ENCODE measurements around the gene GPC2. TPM values are rescaled to one million over a fixed set of nuclear protein-coding genes. Genes with fewer than 3 reads are reported as not detected.

The GPC2 gene
- total and polyA plus RNA-seq, 2 donors (not counting 3 experiments of a cell fraction or from before 2014, with no cell fraction given), result 9.2 to 17.5 TPM

GRCh38 chr7:100155553-100156317, 21.4 kb downstream of the GPC2 start:
- Histone ChIP-seq H3K4me1 (ENCODE audit: control insufficient read depth, extremely low read depth, insufficient read depth, low read length) (peaks cover 14% of the 10 kb centered on the region), H3K4me3 (replicated peaks in 1 of 3; ENCODE audit: insufficient read depth in 1 of 3, low read depth in 1 of 3, low read length in 3 of 3) (no peak overlapping the region), H3K9me3 (replicated peaks; ENCODE audit: control insufficient read depth, insufficient read depth, low read length) (no peaks in the 10 kb centered on the region), H3K9ac (replicated peaks; ENCODE audit: extremely low read depth, insufficient read depth, low read length) (no peak overlapping the region), H4K20me1 (replicated peaks; ENCODE audit: control insufficient read depth, extremely low read depth, insufficient read depth, low read length) (no peaks in the 10 kb centered on the region), H3K36me3 (ENCODE audit: control insufficient read depth in 2 of 2, extremely low read depth in 1 of 2, insufficient read depth in 2 of 2, low read length in 2 of 2) (peaks cover 0 to 17% of the 10 kb centered on the region in 2 experiments), H3K9me1 (replicated peaks; ENCODE audit: control insufficient read depth, extremely low read depth, insufficient read depth, low read length) (no peaks in the 10 kb centered on the region), H3K79me2 (ENCODE audit: control insufficient read depth, insufficient read depth, low read length) (no peaks in the 10 kb centered on the region), H3K27me3 (ENCODE audit: control insufficient read depth in 2 of 2, insufficient read depth in 2 of 2, low read length in 2 of 2) (no peaks in the 10 kb centered on the region), H3K27ac (ENCODE audit: insufficient read depth, low read depth, low read length) (no peak overlapping the region), H3K4me2 (ENCODE audit: insufficient read depth, low read length) (no peak overlapping the region), H2AFZ (ENCODE audit: low read depth, low read length) (no peak overlapping the region)
- POLR2A ChIA-PET, result no interaction called here
- FAIRE-seq (no peak), DNase-seq (ENCODE audit: low read depth, low spot score) (no peak)
- CTCF ChIA-PET, result interaction anchor here (0.8 to 3.0 kb wide), 4 partner anchors 11 to 25 kb away, joined by 4 to 10 read pairs (median 5); partner anchors contain the start of gene GAL3ST4
- TF ChIP-seq POLR2A (IDR thresholded peaks at IDR 0.05; ENCODE audit: low read depth, low read length), result no peak
- no peak for TF ChIP-seq POLR2AphosphoS5 (IDR thresholded peaks at IDR 0.05; ENCODE audit: insufficient read depth, low read depth, low read length)
- no peak for TF ChIP-seq GATA2 (IDR thresholded peaks at IDR 0.05; ENCODE audit: insufficient read depth, insufficient read length, low read depth, low read length)
- TF ChIP-seq MYC (IDR thresholded peaks at IDR 0.05; ENCODE audit: low read depth, low read length), result no peak
- no peak for TF ChIP-seq EZH2 (IDR thresholded peaks at IDR 0.05; ENCODE audit: borderline replicate concordance, low read depth, low read length, severe bottlenecking)
- no peak for TF ChIP-seq JUN (IDR thresholded peaks at IDR 0.05; ENCODE audit: borderline replicate concordance, insufficient read depth, insufficient read length, low read depth)
- no peak for TF ChIP-seq CTCF (IDR thresholded peaks at IDR 0.05; ENCODE audit: extremely low read depth in 1 of 2, insufficient read depth in 1 of 2, low read depth in 1 of 2, low read length in 2 of 2)
- no peak for TF ChIP-seq FOS (IDR thresholded peaks at IDR 0.05; ENCODE audit: borderline replicate concordance, insufficient read depth, low read length)
- no peak for TF ChIP-seq MAX (IDR thresholded peaks at IDR 0.05; ENCODE audit: insufficient read depth, insufficient read length)
- intact Hi-C loops (cut with micrococcal nuclease) (no loop called here), dilution Hi-C loops (cut with MboI; ENCODE audit: extremely low pct_ligation_motif_present, low sequenced_read_pairs) (no loop called here)
- no TSS peak for BruUV-seq (replicated peaks)
